ENCODE measurements around the gene SNX5. TPM values are rescaled to one million over a fixed set of nuclear protein-coding genes. Genes with fewer than 3 reads are reported as not detected.

The SNX5 gene
- total and polyA plus RNA-seq, 2 of the 13 experiments (the other 11 are each of a cell fraction or from before 2014, with no cell fraction given) = 664 to 1,040 TPM

DNA sequence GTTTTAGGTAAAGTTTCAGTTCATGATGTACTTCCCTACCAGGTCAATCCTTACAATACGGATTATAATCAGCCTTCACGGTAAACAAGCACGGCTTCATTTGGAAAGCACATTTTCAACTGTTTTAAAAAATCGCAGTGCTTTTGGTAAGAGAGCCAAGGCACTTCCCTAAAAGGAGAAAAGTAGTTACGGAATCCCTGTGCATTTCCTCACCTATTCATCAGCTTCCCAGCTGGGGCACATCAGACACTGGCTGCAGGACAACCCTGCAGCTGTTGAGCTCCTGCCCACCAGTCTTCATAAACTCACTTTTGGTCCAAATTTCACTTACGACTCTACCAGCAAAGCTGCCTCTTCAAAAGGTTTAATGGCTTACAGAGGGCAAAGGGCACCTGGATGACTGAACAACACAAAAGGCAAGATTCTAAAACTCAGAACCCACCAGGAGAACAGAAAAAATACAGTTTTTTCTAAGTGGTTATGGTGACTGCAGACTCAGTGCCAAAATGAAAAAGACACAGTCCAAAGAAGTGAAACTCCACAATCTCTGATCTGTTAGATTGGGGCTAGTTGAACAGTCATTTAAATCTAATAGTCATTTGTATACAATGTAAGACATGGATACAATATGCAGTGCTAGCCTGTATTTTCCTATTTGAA lies 7.5 kb downstream of the SNX5 start (continued):
- TF ChIP-seq, protein P1, sequence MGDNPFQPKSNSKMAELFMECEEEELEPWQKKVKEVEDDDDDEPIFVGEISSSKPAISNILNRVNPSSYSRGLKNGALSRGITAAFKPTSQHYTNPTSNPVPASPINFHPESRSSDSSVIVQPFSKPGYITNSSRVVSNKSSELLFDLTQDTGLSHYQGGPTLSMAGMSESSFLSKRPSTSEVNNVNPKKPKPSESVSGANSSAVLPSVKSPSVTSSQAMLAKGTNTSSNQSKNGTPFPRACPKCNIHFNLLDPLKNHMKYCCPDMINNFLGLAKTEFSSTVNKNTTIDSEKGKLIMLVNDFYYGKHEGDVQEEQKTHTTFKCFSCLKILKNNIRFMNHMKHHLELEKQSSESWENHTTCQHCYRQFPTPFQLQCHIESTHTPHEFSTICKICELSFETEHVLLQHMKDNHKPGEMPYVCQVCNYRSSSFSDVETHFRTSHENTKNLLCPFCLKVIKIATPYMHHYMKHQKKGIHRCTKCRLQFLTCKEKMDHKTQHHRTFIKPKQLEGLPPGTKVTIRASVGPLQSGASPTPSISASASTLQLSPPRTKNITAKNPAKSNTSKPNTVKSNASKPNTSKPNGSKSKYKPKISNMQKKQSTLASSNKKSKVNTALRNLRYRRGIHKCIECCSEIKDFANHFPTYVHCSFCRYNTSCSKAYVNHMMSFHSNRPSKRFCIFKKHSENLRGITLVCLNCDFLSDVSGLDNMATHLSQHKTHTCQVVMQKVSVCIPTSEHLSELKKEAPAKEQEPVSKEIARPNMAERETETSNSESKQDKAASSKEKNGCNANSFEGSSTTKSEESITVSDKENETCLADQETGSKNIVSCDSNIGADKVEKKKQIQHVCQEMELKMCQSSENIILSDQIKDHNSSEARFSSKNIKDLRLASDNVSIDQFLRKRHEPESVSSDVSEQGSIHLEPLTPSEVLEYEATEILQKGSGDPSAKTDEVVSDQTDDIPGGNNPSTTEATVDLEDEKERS (CRISPR knock-in tag; IDR thresholded peaks at IDR 0.05) = no peak
- TF ChIP-seq ZNF180 (CRISPR knock-in tag; IDR thresholded peaks at IDR 0.05; ENCODE audit: borderline replicate concordance, low read depth) (no peak), TCF12 (IDR thresholded peaks at IDR 0.05) (no peak), TCF12 (CRISPR knock-in tag; IDR thresholded peaks at IDR 0.05) (no peak), REPIN1 (CRISPR knock-in tag; IDR thresholded peaks at IDR 0.05; ENCODE audit: borderline replicate concordance, low read depth) (no peak; the same call in none of the 2 replicates), ZNF629 (CRISPR knock-in tag; conservative IDR thresholded peaks at IDR 0.05) (peak; percentile 66), HIVEP1 (CRISPR knock-in tag; IDR thresholded peaks at IDR 0.05) (no peak), SP140L (CRISPR knock-in tag; IDR thresholded peaks at IDR 0.05; ENCODE audit: borderline replicate concordance) (peak; percentile 78; the same call in 1 of the 2 replicates), DNMT3B (CRISPR knock-in tag; conservative IDR thresholded peaks at IDR 0.05) (no peak), RBAK (CRISPR knock-in tag; IDR thresholded peaks at IDR 0.05) (no peak), ZNF703 (CRISPR knock-in tag; IDR thresholded peaks at IDR 0.05; ENCODE audit: borderline replicate concordance) (no peak), NFIB (CRISPR knock-in tag; IDR thresholded peaks at IDR 0.05; ENCODE audit: borderline replicate concordance) (no peak), ZNF607 (CRISPR knock-in tag; IDR thresholded peaks at IDR 0.05; ENCODE audit: borderline replicate concordance) (no peak), ERF (CRISPR knock-in tag; IDR thresholded peaks at IDR 0.05) (peak; percentile 63), TAF15 (IDR thresholded peaks at IDR 0.05; ENCODE audit: low read depth, low read length, poor library complexity, severe bottlenecking) (no peak)
- TF ChIP-seq, protein P2, sequence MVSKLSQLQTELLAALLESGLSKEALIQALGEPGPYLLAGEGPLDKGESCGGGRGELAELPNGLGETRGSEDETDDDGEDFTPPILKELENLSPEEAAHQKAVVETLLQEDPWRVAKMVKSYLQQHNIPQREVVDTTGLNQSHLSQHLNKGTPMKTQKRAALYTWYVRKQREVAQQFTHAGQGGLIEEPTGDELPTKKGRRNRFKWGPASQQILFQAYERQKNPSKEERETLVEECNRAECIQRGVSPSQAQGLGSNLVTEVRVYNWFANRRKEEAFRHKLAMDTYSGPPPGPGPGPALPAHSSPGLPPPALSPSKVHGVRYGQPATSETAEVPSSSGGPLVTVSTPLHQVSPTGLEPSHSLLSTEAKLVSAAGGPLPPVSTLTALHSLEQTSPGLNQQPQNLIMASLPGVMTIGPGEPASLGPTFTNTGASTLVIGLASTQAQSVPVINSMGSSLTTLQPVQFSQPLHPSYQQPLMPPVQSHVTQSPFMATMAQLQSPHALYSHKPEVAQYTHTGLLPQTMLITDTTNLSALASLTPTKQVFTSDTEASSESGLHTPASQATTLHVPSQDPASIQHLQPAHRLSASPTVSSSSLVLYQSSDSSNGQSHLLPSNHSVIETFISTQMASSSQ (IDR thresholded peaks at IDR 0.05; ENCODE audit: low read depth) = peak; percentile 59
- TF ChIP-seq, protein P2 (CRISPR knock-in tag; IDR thresholded peaks at IDR 0.05; ENCODE audit: borderline replicate concordance) = peak; percentile 15; the same call in 1 of the 2 replicates
- TF ChIP-seq, protein P3, sequence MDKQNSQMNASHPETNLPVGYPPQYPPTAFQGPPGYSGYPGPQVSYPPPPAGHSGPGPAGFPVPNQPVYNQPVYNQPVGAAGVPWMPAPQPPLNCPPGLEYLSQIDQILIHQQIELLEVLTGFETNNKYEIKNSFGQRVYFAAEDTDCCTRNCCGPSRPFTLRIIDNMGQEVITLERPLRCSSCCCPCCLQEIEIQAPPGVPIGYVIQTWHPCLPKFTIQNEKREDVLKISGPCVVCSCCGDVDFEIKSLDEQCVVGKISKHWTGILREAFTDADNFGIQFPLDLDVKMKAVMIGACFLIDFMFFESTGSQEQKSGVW (CRISPR knock-in tag; IDR thresholded peaks at IDR 0.05; ENCODE audit: borderline replicate concordance) = no peak
- TF ChIP-seq, protein P4, sequence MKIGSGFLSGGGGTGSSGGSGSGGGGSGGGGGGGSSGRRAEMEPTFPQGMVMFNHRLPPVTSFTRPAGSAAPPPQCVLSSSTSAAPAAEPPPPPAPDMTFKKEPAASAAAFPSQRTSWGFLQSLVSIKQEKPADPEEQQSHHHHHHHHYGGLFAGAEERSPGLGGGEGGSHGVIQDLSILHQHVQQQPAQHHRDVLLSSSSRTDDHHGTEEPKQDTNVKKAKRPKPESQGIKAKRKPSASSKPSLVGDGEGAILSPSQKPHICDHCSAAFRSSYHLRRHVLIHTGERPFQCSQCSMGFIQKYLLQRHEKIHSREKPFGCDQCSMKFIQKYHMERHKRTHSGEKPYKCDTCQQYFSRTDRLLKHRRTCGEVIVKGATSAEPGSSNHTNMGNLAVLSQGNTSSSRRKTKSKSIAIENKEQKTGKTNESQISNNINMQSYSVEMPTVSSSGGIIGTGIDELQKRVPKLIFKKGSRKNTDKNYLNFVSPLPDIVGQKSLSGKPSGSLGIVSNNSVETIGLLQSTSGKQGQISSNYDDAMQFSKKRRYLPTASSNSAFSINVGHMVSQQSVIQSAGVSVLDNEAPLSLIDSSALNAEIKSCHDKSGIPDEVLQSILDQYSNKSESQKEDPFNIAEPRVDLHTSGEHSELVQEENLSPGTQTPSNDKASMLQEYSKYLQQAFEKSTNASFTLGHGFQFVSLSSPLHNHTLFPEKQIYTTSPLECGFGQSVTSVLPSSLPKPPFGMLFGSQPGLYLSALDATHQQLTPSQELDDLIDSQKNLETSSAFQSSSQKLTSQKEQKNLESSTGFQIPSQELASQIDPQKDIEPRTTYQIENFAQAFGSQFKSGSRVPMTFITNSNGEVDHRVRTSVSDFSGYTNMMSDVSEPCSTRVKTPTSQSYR (CRISPR knock-in tag; IDR thresholded peaks at IDR 0.05; ENCODE audit: borderline replicate concordance) = no peak; the same call in 1 of the 2 replicates
